ENCODE data around the gene YAF2.

- no peak for TF ChIP-seq CTCF (IDR thresholded peaks at IDR 0.05; ENCODE audit: extremely low read depth in 1 of 2, insufficient read depth in 1 of 2, low read depth in 1 of 2, low read length in 2 of 2)
- no peak for TF ChIP-seq MYC (IDR thresholded peaks at IDR 0.05; ENCODE audit: low read depth, low read length)
- no peak for TF ChIP-seq POLR2A (IDR thresholded peaks at IDR 0.05; ENCODE audit: low read depth, low read length)
- no peak for TF ChIP-seq EZH2 (IDR thresholded peaks at IDR 0.05; ENCODE audit: borderline replicate concordance, low read depth, low read length, severe bottlenecking)
- no peak for TF ChIP-seq POLR2AphosphoS5 (IDR thresholded peaks at IDR 0.05; ENCODE audit: insufficient read depth, low read depth, low read length)
- no peak for TF ChIP-seq MAX (IDR thresholded peaks at IDR 0.05; ENCODE audit: insufficient read depth, insufficient read length)
- no peak for TF ChIP-seq GATA2 (IDR thresholded peaks at IDR 0.05; ENCODE audit: insufficient read depth, insufficient read length, low read depth, low read length)
These were observed 81.8 kb downstream of the YAF2 start for GRCh38 chr12:42156232-42156631.
